HepG2 (cell line): ENCODE data around the gene ZCCHC10. TPM values are rescaled to one million over a fixed set of nuclear protein-coding genes. Genes with fewer than 3 reads are reported as not detected.

Source experiments
- ASH2L ChIP-seq: fragments of 300-600, 200-600 bp; sonication (generic); IDR thresholded peaks from 2 replicates; pipeline ENCODE4 v1.7.0; 2017; ENCODE audit warnings: low read depth, mild to moderate bottlenecking, moderate library complexity, mixed read lengths, low read length; ENCODE audit not compliant: insufficient read length
- CHD4 ChIP-seq: fragments of 200-600 bp; sonication (generic); IDR thresholded peaks from 2 replicates; pipeline ENCODE4 v1.7.0; 2017; ENCODE audit warnings: mild to moderate bottlenecking, low read length, borderline replicate concordance
- GABPB1 ChIP-seq: IDR thresholded peaks from 2 replicates; pipeline ENCODE4 v1.6.1; 2016; ENCODE audit warnings: mild to moderate bottlenecking, missing genetic modification reagents, moderate library complexity, missing compliant biosample characterization
- MIER2 ChIP-seq: IDR thresholded peaks from 2 replicates; pipeline ENCODE4 v1.6.1; 2016; ENCODE audit warnings: missing biosample characterization, missing genetic modification reagents
- POLR2G ChIP-seq: fragments of 200-400 bp; formaldehyde crosslinking; IDR thresholded peaks from 2 replicates; pipeline ENCODE4 v1.6.1; 2018; ENCODE audit warnings: mild to moderate bottlenecking, low read depth, low read length, moderate library complexity
- SSRP1 ChIP-seq: IDR thresholded peaks from 2 replicates; pipeline ENCODE4 v1.6.1; 2016; ENCODE audit warnings: control low read depth
- ZFYVE20 ChIP-seq: sonication (generic); formaldehyde crosslinking; IDR thresholded peaks from 2 replicates; pipeline ENCODE4 v1.8.0; 2023; ENCODE audit warnings: low read depth, mild to moderate bottlenecking, moderate library complexity, missing genetic modification reagents, borderline replicate concordance
- ZNF337 ChIP-seq: sonication (generic); formaldehyde crosslinking; IDR thresholded peaks from 2 replicates; pipeline ENCODE4 v1.5.1; 2020; ENCODE audit warnings: missing genetic modification reagents, low read depth, mild to moderate bottlenecking, borderline replicate concordance
- ZNF431 ChIP-seq: sonication (generic); formaldehyde crosslinking; IDR thresholded peaks from 2 replicates; pipeline ENCODE4 v1.9.0; 2022; ENCODE audit warnings: missing genetic modification reagents, low read depth, mild to moderate bottlenecking, borderline replicate concordance
- ZNF619 ChIP-seq: sonication (generic); formaldehyde crosslinking; IDR thresholded peaks from 2 replicates; pipeline ENCODE4 v1.4.0; 2020; ENCODE audit warnings: mild to moderate bottlenecking, missing genetic modification reagents
- ZSCAN22 ChIP-seq: sonication (generic); formaldehyde crosslinking; IDR thresholded peaks from 2 replicates; pipeline ENCODE4 v1.4.0; 2020; ENCODE audit warnings: mild to moderate bottlenecking, missing genetic modification reagents
- polyA plus RNA-seq, 8 experiments: library from polyadenylated mRNA; depleted of rRNA in 3 of 8; stranded (reverse) in 7 of 8; unstranded in 1 of 8; fragments of >200 nt; fragmentation: Illumina TruSeq in 4 of 8; extraction: Trizol in 4 of 8; gene quantifications; 2 replicates each; pipeline versions ENCODE4 v1.2.1 to v1.2.3, GENCODE V29; 2011 to 2016; ENCODE audit warnings: low read depth in 4 of 8, missing spikeins in 1 of 8, mixed read lengths in 1 of 8; ENCODE audit not compliant: insufficient read depth in 1 of 8
- total RNA-seq, 5 experiments: library from RNA; depleted of rRNA; stranded (reverse); fragments of >200 nt; fragmentation: Illumina TruSeq; extraction: Trizol; gene quantifications; 2 replicates each; pipeline ENCODE4 v1.2.3, GENCODE V29; 2016; ENCODE audit warnings: low read depth in 1 of 5
- TF ChIP-seq, protein P1 (sequence below): sonication (generic); formaldehyde crosslinking; IDR thresholded peaks from 2 replicates; pipeline ENCODE4 v1.4.0; 2020; ENCODE audit warnings: mild to moderate bottlenecking, missing genetic modification reagents
- TF ChIP-seq, protein P2 (sequence below): sonication (generic); formaldehyde crosslinking; IDR thresholded peaks from 2 replicates; pipeline ENCODE4 v1.4.0; 2020; ENCODE audit warnings: missing genetic modification reagents
- TF ChIP-seq, protein P3 (sequence below): sonication (generic); formaldehyde crosslinking; IDR thresholded peaks from 2 replicates; pipeline ENCODE4 v1.8.0; 2022; ENCODE audit warnings: missing genetic modification reagents, mild to moderate bottlenecking, moderate library complexity, borderline replicate concordance
- TF ChIP-seq, protein P4 (sequence below): sonication (generic); formaldehyde crosslinking; IDR thresholded peaks from 2 replicates; pipeline ENCODE4 v1.4.0; 2020; ENCODE audit warnings: missing genetic modification reagents
- TF ChIP-seq, protein P5 (sequence below): sonication (generic); formaldehyde crosslinking; IDR thresholded peaks from 2 replicates; pipeline ENCODE4 v1.4.0; 2020; ENCODE audit warnings: missing genetic modification reagents
- TF ChIP-seq, protein P6 (sequence below): sonication (generic); formaldehyde crosslinking; IDR thresholded peaks from 2 replicates; pipeline ENCODE4 v1.9.0; 2021; ENCODE audit warnings: missing genetic modification reagents, borderline replicate concordance

ZCCHC10 gene
- total and polyA plus RNA-seq, 2 of the 13 experiments (the other 11 are each of a cell fraction or from before 2014, with no cell fraction given), result 40.7 to 48.2 TPM

DNA sequence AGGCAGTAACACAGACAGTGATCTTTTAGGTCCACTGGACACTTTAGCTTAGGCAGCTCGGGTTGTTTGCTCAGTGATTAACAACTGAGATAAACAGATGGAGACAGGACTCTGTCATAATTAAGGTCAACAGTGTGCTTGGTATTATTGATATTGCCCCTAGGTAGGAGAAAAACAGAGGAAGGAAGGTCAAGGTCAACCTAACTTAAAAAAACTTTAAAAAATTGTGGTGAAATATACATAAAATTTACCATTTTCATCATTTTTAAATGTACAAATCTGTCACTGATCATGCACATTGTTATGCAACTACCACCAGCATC, 23.3 kb upstream of the ZCCHC10 start (continued):
- TF ChIP-seq CHD4 (no peak), MIER2 (CRISPR knock-in tag) (0 out of 2 replicates have a peak, but pooled peaks have one; percentile 49), GABPB1 (no peak), ZSCAN22 (CRISPR knock-in tag) (no peak), ZNF431 (no peak; the same call in 1 of the 2 replicates), SSRP1 (no peak), ASH2L (peak; percentile 58), POLR2G (no peak), ZFYVE20 (no peak), ZNF337 (no peak), ZNF619 (CRISPR knock-in tag) (no peak)
- TF ChIP-seq, protein P1, sequence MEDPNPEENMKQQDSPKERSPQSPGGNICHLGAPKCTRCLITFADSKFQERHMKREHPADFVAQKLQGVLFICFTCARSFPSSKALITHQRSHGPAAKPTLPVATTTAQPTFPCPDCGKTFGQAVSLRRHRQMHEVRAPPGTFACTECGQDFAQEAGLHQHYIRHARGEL (CRISPR knock-in tag), result no peak
- TF ChIP-seq, protein P2, sequence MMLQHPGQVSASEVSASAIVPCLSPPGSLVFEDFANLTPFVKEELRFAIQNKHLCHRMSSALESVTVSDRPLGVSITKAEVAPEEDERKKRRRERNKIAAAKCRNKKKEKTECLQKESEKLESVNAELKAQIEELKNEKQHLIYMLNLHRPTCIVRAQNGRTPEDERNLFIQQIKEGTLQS (CRISPR knock-in tag), result peak; percentile 24; the same call in 1 of the 2 replicates
- TF ChIP-seq, protein P3, sequence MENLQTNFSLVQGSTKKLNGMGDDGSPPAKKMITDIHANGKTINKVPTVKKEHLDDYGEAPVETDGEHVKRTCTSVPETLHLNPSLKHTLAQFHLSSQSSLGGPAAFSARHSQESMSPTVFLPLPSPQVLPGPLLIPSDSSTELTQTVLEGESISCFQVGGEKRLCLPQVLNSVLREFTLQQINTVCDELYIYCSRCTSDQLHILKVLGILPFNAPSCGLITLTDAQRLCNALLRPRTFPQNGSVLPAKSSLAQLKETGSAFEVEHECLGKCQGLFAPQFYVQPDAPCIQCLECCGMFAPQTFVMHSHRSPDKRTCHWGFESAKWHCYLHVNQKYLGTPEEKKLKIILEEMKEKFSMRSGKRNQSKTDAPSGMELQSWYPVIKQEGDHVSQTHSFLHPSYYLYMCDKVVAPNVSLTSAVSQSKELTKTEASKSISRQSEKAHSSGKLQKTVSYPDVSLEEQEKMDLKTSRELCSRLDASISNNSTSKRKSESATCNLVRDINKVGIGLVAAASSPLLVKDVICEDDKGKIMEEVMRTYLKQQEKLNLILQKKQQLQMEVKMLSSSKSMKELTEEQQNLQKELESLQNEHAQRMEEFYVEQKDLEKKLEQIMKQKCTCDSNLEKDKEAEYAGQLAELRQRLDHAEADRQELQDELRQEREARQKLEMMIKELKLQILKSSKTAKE (CRISPR knock-in tag), result peak; percentile 93
- TF ChIP-seq, protein P4, sequence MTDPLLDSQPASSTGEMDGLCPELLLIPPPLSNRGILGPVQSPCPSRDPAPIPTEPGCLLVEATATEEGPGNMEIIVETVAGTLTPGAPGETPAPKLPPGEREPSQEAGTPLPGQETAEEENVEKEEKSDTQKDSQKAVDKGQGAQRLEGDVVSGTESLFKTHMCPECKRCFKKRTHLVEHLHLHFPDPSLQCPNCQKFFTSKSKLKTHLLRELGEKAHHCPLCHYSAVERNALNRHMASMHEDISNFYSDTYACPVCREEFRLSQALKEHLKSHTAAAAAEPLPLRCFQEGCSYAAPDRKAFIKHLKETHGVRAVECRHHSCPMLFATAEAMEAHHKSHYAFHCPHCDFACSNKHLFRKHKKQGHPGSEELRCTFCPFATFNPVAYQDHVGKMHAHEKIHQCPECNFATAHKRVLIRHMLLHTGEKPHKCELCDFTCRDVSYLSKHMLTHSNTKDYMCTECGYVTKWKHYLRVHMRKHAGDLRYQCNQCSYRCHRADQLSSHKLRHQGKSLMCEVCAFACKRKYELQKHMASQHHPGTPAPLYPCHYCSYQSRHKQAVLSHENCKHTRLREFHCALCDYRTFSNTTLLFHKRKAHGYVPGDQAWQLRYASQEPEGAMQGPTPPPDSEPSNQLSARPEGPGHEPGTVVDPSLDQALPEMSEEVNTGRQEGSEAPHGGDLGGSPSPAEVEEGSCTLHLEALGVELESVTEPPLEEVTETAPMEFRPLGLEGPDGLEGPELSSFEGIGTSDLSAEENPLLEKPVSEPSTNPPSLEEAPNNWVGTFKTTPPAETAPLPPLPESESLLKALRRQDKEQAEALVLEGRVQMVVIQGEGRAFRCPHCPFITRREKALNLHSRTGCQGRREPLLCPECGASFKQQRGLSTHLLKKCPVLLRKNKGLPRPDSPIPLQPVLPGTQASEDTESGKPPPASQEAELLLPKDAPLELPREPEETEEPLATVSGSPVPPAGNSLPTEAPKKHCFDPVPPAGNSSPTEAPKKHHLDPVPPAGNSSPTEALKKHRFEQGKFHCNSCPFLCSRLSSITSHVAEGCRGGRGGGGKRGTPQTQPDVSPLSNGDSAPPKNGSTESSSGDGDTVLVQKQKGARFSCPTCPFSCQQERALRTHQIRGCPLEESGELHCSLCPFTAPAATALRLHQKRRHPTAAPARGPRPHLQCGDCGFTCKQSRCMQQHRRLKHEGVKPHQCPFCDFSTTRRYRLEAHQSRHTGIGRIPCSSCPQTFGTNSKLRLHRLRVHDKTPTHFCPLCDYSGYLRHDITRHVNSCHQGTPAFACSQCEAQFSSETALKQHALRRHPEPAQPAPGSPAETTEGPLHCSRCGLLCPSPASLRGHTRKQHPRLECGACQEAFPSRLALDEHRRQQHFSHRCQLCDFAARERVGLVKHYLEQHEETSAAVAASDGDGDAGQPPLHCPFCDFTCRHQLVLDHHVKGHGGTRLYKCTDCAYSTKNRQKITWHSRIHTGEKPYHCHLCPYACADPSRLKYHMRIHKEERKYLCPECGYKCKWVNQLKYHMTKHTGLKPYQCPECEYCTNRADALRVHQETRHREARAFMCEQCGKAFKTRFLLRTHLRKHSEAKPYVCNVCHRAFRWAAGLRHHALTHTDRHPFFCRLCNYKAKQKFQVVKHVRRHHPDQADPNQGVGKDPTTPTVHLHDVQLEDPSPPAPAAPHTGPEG (CRISPR knock-in tag), result no peak
- TF ChIP-seq, protein P5, sequence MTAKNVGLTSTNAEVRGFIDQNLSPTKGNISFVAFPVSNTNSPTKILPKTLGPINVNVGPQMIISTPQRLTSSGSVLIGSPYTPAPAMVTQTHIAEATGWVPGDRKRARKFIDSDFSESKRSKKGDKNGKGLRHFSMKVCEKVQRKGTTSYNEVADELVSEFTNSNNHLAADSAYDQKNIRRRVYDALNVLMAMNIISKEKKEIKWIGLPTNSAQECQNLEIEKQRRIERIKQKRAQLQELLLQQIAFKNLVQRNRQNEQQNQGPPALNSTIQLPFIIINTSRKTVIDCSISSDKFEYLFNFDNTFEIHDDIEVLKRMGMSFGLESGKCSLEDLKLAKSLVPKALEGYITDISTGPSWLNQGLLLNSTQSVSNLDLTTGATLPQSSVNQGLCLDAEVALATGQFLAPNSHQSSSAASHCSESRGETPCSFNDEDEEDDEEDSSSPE (CRISPR knock-in tag), result no peak; the same call in 1 of the 2 replicates
- TF ChIP-seq, protein P6, sequence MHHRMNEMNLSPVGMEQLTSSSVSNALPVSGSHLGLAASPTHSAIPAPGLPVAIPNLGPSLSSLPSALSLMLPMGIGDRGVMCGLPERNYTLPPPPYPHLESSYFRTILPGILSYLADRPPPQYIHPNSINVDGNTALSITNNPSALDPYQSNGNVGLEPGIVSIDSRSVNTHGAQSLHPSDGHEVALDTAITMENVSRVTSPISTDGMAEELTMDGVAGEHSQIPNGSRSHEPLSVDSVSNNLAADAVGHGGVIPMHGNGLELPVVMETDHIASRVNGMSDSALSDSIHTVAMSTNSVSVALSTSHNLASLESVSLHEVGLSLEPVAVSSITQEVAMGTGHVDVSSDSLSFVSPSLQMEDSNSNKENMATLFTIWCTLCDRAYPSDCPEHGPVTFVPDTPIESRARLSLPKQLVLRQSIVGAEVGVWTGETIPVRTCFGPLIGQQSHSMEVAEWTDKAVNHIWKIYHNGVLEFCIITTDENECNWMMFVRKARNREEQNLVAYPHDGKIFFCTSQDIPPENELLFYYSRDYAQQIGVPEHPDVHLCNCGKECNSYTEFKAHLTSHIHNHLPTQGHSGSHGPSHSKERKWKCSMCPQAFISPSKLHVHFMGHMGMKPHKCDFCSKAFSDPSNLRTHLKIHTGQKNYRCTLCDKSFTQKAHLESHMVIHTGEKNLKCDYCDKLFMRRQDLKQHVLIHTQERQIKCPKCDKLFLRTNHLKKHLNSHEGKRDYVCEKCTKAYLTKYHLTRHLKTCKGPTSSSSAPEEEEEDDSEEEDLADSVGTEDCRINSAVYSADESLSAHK (CRISPR knock-in tag), result no peak
